ENCODE measurements around the gene ZNF397.

DNA sequence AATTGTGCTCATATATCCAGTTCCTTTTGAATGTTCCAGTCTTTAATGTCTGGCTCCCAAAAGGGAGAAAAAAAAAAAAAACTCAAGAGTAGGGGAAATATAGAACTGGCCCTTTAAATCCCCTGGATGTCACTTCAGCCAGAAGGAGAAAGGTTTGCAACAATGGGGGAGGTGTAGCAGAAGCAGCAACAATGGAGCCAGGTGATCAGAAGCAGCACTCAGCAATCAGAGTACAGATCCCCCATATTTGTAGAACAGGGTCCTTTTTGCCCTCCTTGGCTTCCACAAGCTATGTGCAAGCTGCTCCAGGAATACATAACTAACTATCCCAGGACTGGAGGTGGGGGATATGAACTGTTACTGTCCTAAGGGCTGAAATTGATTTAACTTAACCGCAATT, 25.8 kb upstream of the ZNF397 start:
- TF ChIP-seq TAF1 (IDR thresholded peaks at IDR 0.05; ENCODE audit: borderline replicate concordance, low read depth, low read length), result no peak
- TF ChIP-seq POLR2A (IDR thresholded peaks at IDR 0.05; ENCODE audit: low read depth, low read length), result no peak
- TF ChIP-seq POLR2AphosphoS5 (IDR thresholded peaks at IDR 0.05; ENCODE audit: low read depth, low read length), result no peak
